Hepatocyte (in vitro differentiated cells): ENCODE data around the gene SLC66A2. TPM values are rescaled to one million over a fixed set of nuclear protein-coding genes. Genes with fewer than 3 reads are reported as not detected.

Experiments used
- DNase-seq: peaks from one replicate; pipeline ENCODE4 v3.0.0-alpha.2; 2016; ENCODE audit warnings: low spot score
- H2AFZ ChIP-seq: fragments of 200-600 bp; sonication (generic); 2 replicates; pipeline ENCODE4 v1.6.0; 2016; ENCODE audit warnings: antibody characterized with exemption, mild to moderate bottlenecking
- H3K27ac ChIP-seq: fragments of 200-600 bp; sonication (generic); 2 replicates; pipeline ENCODE4 v1.5.1; 2016; ENCODE audit warnings: mild to moderate bottlenecking
- H3K27me3 ChIP-seq: fragments of 200-600 bp; sonication (generic); 2 replicates; pipeline ENCODE4 v1.6.1; 2016
- H3K36me3 ChIP-seq: fragments of 200-600 bp; sonication (generic); replicated peaks from 2 replicates; pipeline ENCODE4 v1.5.1; 2016; ENCODE audit warnings: low read depth; ENCODE audit not compliant: insufficient read depth
- H3K4me1 ChIP-seq: fragments of 200-600 bp; sonication (generic); 2 replicates; pipeline ENCODE4 v1.5.1; 2016; ENCODE audit warnings: mild to moderate bottlenecking, moderate library complexity; ENCODE audit not compliant: insufficient read depth
- H3K4me2 ChIP-seq: fragments of 200-600 bp; sonication (generic); 2 replicates; pipeline ENCODE4 v1.6.0; 2016
- H3K4me3 ChIP-seq: fragments of 200-600 bp; sonication (generic); 2 replicates; pipeline ENCODE4 v1.5.1; 2016; ENCODE audit warnings: mild to moderate bottlenecking
- H3K79me2 ChIP-seq: fragments of 200-600 bp; sonication (generic); 2 replicates; pipeline ENCODE4 v1.6.0; 2017; ENCODE audit warnings: mild to moderate bottlenecking
- H3K9me2 ChIP-seq: fragments of 200-600 bp; sonication (generic); replicated peaks from 2 replicates; pipeline ENCODE4 v1.6.0; 2017; ENCODE audit warnings: mild to moderate bottlenecking; ENCODE audit not compliant: insufficient read depth
- H3K9me3 ChIP-seq: fragments of 200-600 bp; sonication (generic); 2 replicates; pipeline ENCODE4 v1.5.1; 2016; ENCODE audit warnings: low read depth, mild to moderate bottlenecking
- H4K20me1 ChIP-seq: fragments of 200-600 bp; sonication (generic); 2 replicates; pipeline ENCODE4 v1.6.0; 2016; ENCODE audit warnings: mild to moderate bottlenecking; ENCODE audit not compliant: insufficient read depth, poor library complexity, severe bottlenecking
- CTCF ChIP-seq: fragments of 200-600 bp; sonication (generic); IDR thresholded peaks from 2 replicates; pipeline ENCODE4 v1.5.1; 2016; ENCODE audit warnings: antibody characterized with exemption, mild to moderate bottlenecking; ENCODE audit not compliant: poor library complexity
- EZH2 ChIP-seq: fragments of 200-600 bp; sonication (generic); IDR thresholded peaks from 2 replicates; pipeline ENCODE4 v1.6.1; 2016; ENCODE audit warnings: antibody characterized with exemption, mild to moderate bottlenecking, borderline replicate concordance
- EZH2phosphoT487 ChIP-seq: fragments of 200-600 bp; sonication (generic); IDR thresholded peaks from one replicate; pipeline ENCODE4 v1.6.1; 2018; ENCODE audit warnings: antibody characterized with exemption, mild to moderate bottlenecking, low read depth, moderate library complexity; ENCODE audit not compliant: unreplicated experiment, severe bottlenecking
- WGBS: methylation state at CpG from one replicate; pipeline ENCODE4 v1.1.6; 2016; ENCODE audit warnings: low lambda C conversion rate; ENCODE audit errors: missing lambda C conversion rate; 5-methylcytosine and 5-hydroxymethylcytosine counted together
- polyA plus RNA-seq: library from polyadenylated mRNA; unstranded; fragments of >200 nt; fragmentation: Nextera tagmentation; extraction: Ambion mirVana; gene quantifications from 2 replicates; pipeline ENCODE4 v1.2.1, GENCODE V29; 2016
- total RNA-seq: library from RNA; depleted of rRNA; stranded (reverse); fragments of >200 nt; gene quantifications from 2 replicates; pipeline ENCODE4 v1.2.3, GENCODE V29; 2014

SLC66A2 gene
- total and polyA plus RNA-seq, 2 experiments from 2014 or later = 31.1 to 36.5 TPM

GRCh38 chr18:79958981-79959380 lies 7.5 kb upstream of the SLC66A2 start:
- Histone ChIP-seq H3K27ac (no peak overlapping the region), H3K36me3 (no peaks in the 10 kb centered on the region), H3K4me2 (no peak overlapping the region), H4K20me1 (no peaks in the 10 kb centered on the region), H3K79me2 (no peaks in the 10 kb centered on the region), H2AFZ (no peak overlapping the region), H3K9me2 (no peaks in the 10 kb centered on the region), H3K4me3 (no peak overlapping the region), H3K9me3 (no peaks in the 10 kb centered on the region), H3K27me3 (no peaks in the 10 kb centered on the region), H3K4me1 (peaks cover 26% of the 10 kb centered on the region)
- 97% methylated on average over 2 of the region's 2 CpGs for WGBS
- DNase-seq = no peak
- TF ChIP-seq EZH2 = no peak
- TF ChIP-seq CTCF = no peak
- TF ChIP-seq EZH2phosphoT487 = no peak

- Histone ChIP-seq H3K4me2 (no peak overlapping the region), H3K27me3 (no peaks in the 10 kb centered on the region), H3K9me3 (no peaks in the 10 kb centered on the region), H3K36me3 (no peaks in the 10 kb centered on the region), H3K27ac (no peak overlapping the region), H3K4me1 (peaks cover 33% of the 10 kb centered on the region), H3K9me2 (no peaks in the 10 kb centered on the region), H4K20me1 (no peaks in the 10 kb centered on the region), H3K4me3 (no peak overlapping the region), H2AFZ (no peak overlapping the region), H3K79me2 (peaks cover under 1% of the 10 kb centered on the region)
- no peak for DNase-seq
- TF ChIP-seq EZH2phosphoT487 (no peak), EZH2 (no peak), CTCF (no peak)
- WGBS = 75% methylated on average over 2 of the region's 2 CpGs
Observed at GRCh38 chr18:79956276-79956675, 4.8 kb upstream of the SLC66A2 start.

GRCh38 chr18:79955302-79956075 lies 4.0 kb upstream of the SLC66A2 start:
- no peak overlapping the region for H2AFZ ChIP-seq
- H3K79me2 ChIP-seq = peaks cover 7% of the 10 kb centered on the region
- WGBS = 91% methylated on average over 12 of the region's 12 CpGs
- no peak for TF ChIP-seq EZH2
- no peak for TF ChIP-seq CTCF
- no peak for TF ChIP-seq EZH2phosphoT487
- peak overlapping the region; percentile 84 for H3K27ac ChIP-seq
- H3K4me1 ChIP-seq = peaks cover 25% of the 10 kb centered on the region
- H3K4me3 ChIP-seq = no peak overlapping the region
- H3K4me2 ChIP-seq = no peak overlapping the region
- DNase-seq = no peak
- no peaks in the 10 kb centered on the region for H3K9me3 ChIP-seq
- H3K9me2 ChIP-seq = no peaks in the 10 kb centered on the region
- no peaks in the 10 kb centered on the region for H3K27me3 ChIP-seq
- no peaks in the 10 kb centered on the region for H3K36me3 ChIP-seq
- H4K20me1 ChIP-seq = peaks cover 2% of the 10 kb centered on the region

GRCh38 chr18:79954791-79955190 lies 3.3 kb upstream of the SLC66A2 start:
- TF ChIP-seq EZH2phosphoT487 (no peak), EZH2 (no peak), CTCF (no peak)
- Histone ChIP-seq H3K9me2 (no peaks in the 10 kb centered on the region), H3K27ac (peak overlapping the region; percentile 84), H3K4me1 (peaks cover 25% of the 10 kb centered on the region), H3K9me3 (no peaks in the 10 kb centered on the region), H3K36me3 (no peaks in the 10 kb centered on the region), H3K79me2 (peaks cover 14% of the 10 kb centered on the region), H3K4me2 (no peak overlapping the region), H3K27me3 (no peaks in the 10 kb centered on the region), H2AFZ (no peak overlapping the region), H4K20me1 (peaks cover 9% of the 10 kb centered on the region), H3K4me3 (no peak overlapping the region)
- 95% methylated on average over 5 of the region's 5 CpGs for WGBS
- DNase-seq = no peak
